ENCODE measurements around the gene CAPN3.
"Not testable (repeated sequence)": the region's sequence is repeated elsewhere in the genome, so short reads cannot be mapped to it uniquely, and the experiment has no call there.

Gene CAPN3

GRCh38 chr15:42329992-42330391 is 29.3 kb upstream of the CAPN3 start:
- H3K27ac ChIP-seq = no peak overlapping the region
- no peak for TF ChIP-seq CTCF (conservative IDR thresholded peaks at IDR 0.05)
- no peak for TF ChIP-seq ZFX (IDR thresholded peaks at IDR 0.05)

GRCh38 chr15:42331235-42331634 is 28.1 kb upstream of the CAPN3 start:
- TF ChIP-seq CTCF (conservative IDR thresholded peaks at IDR 0.05) (no peak), ZFX (IDR thresholded peaks at IDR 0.05) (no peak)
- no peak overlapping the region for H3K27ac ChIP-seq

- no peak overlapping the region for H3K27ac ChIP-seq
- no peak for TF ChIP-seq ZFX (IDR thresholded peaks at IDR 0.05)
- no peak for TF ChIP-seq CTCF (conservative IDR thresholded peaks at IDR 0.05)
Observed at GRCh38 chr15:42332331-42332730, 27.0 kb upstream of the CAPN3 start.

- H3K27ac ChIP-seq = no peak overlapping the region
- TF ChIP-seq CTCF (conservative IDR thresholded peaks at IDR 0.05) = no peak
- TF ChIP-seq ZFX (IDR thresholded peaks at IDR 0.05) = no peak
Observed at GRCh38 chr15:42335074-42335473, 24.2 kb upstream of the CAPN3 start.

DNA sequence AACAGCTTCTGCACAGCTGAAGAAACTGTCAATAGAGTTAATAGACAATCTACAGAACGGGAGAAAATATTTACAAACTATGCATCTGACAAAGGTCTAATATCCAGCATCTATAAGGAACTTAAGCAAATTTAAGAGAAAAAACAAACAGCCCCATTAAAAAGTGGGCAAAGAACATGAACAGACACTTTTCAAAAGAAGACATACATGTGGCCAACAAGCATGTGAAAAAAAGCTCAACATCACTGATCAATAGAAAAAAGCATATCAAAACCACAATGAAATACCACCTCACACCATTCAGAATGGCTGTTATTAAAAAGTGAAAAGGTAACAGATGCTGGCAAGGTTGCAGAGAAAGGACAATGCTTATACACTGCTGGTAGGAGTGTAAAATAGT is 22.7 kb upstream of the CAPN3 start:
- H3K27ac ChIP-seq = not testable (repeated sequence)

- not testable (repeated sequence) for H3K27ac ChIP-seq
Observed at GRCh38 chr15:42337104-42337503, 22.2 kb upstream of the CAPN3 start.

- H3K27ac ChIP-seq = no peak overlapping the region
- TF ChIP-seq CTCF (conservative IDR thresholded peaks at IDR 0.05) = no peak
- TF ChIP-seq ZFX (IDR thresholded peaks at IDR 0.05) = no peak
Observed at GRCh38 chr15:42338500-42338899, 20.8 kb upstream of the CAPN3 start.

GRCh38 chr15:42343596-42344232 is 15.6 kb upstream of the CAPN3 start:
- no peak overlapping the region for H3K27ac ChIP-seq
- TF ChIP-seq ZFX (IDR thresholded peaks at IDR 0.05) (no peak), CTCF (conservative IDR thresholded peaks at IDR 0.05) (no peak)

Data from C4-2B (cell line).